Stimulated activated CD4-positive, alpha-beta T cell treated with anti-CD3 and anti-CD28 coated beads, Interleukin-1b, Interleukin-23, amount 100 ng/mL, for 4 hours (primary cell): ENCODE measurements around the gene TGFBR2.

ENCODE experiments used
- DNase-seq, 2 donors: peaks; one replicate each; pipeline ENCODE4 v3.0.0-alpha.2; 2020; ENCODE audit warnings: low read depth in 2 of 2

Gene TGFBR2

GRCh38 chr3:30606301-30607031 lies at the start of gene TGFBR2:
Gene TGFBR2 (plus strand): TSS chr3:30606601. CDS start chr3:30606884, 283 bp downstream.
- peak; percentile 70 to 77 for DNase-seq

- DNase-seq, result no peak
Observed at GRCh38 chr3:30557746-30558303, 48.6 kb upstream of the TGFBR2 start.

GRCh38 chr3:30563956-30564355 lies 42.4 kb upstream of the TGFBR2 start:
- no peak for DNase-seq

- DNase-seq, result no peak
Observed at GRCh38 chr3:30567139-30567753, 39.2 kb upstream of the TGFBR2 start.

- no peak for DNase-seq
Observed at GRCh38 chr3:30576946-30577345, 29.5 kb upstream of the TGFBR2 start.

- no peak for DNase-seq
Observed at GRCh38 chr3:30577788-30578187, 28.6 kb upstream of the TGFBR2 start.

GRCh38 chr3:30578479-30578878 lies 27.9 kb upstream of the TGFBR2 start:
- DNase-seq, result no peak

- DNase-seq, result no peak
Observed at GRCh38 chr3:30578986-30579579, 27.3 kb upstream of the TGFBR2 start.

- no peak for DNase-seq
Observed at GRCh38 chr3:30581067-30581585, 25.3 kb upstream of the TGFBR2 start.

- DNase-seq, result no peak
Observed at GRCh38 chr3:30581982-30582381, 24.4 kb upstream of the TGFBR2 start.

- no peak for DNase-seq
Observed at GRCh38 chr3:30583973-30584372, 22.4 kb upstream of the TGFBR2 start.

GRCh38 chr3:30585654-30586053 lies 20.7 kb upstream of the TGFBR2 start:
- no peak for DNase-seq

GRCh38 chr3:30586096-30586805 lies 20.1 kb upstream of the TGFBR2 start:
- DNase-seq, result no peak

GRCh38 chr3:30586806-30587486 lies 19.5 kb upstream of the TGFBR2 start:
- DNase-seq, result no peak

- no peak for DNase-seq
Observed at GRCh38 chr3:30587904-30588303, 18.5 kb upstream of the TGFBR2 start.

GRCh38 chr3:30596152-30596551 lies 10.2 kb upstream of the TGFBR2 start:
- no peak for DNase-seq

- no peak for DNase-seq
Observed at GRCh38 chr3:30597131-30597768, 9.2 kb upstream of the TGFBR2 start.

GRCh38 chr3:30597769-30598134 lies 8.6 kb upstream of the TGFBR2 start:
- no peak for DNase-seq

- no peak for DNase-seq
Observed at GRCh38 chr3:30598668-30599545, 7.5 kb upstream of the TGFBR2 start.

- no peak for DNase-seq
Observed at GRCh38 chr3:30600572-30600971, 5.8 kb upstream of the TGFBR2 start.
